ENCODE results near the gene XRCC4. TPM values are rescaled to one million over a fixed set of nuclear protein-coding genes. Genes with fewer than 3 reads are reported as not detected.

The XRCC4 gene
- total RNA-seq, 1 experiment from 2014 or later = 10.8 TPM

DNA sequence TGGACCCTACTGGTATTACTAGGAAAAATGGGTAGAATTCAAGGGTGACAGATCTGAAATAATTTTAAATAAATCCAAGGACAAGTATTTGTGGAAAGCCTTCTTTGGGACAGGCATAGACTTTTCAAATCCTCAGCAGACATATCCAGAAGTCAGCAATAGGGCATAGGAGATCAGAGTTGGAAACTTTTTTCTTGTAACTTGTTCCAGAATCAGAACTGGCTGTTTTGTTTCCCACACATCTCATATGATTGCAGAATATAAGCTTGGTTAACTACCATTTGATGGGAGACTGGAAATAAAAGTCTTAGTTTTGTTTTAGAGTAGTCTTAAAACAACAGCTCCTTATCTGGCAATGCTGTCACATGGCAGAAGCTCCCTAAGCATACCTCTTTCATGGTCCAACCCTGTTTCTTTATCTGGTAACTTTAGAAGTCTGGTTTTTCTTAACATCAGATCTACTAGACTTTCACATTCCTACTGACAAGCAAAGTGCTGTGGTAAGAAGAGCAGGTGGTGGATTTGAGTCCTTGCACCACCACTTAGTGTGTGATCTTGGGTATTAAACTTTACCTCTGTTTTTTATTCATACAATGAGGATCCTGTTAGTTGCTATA is 25.1 kb downstream of the XRCC4 start:
- Histone ChIP-seq H3K79me1 (ENCODE audit: insufficient read depth, low read depth, low read length, poor library complexity, severe bottlenecking) (no peaks in the 10 kb centered on the region), H4K5ac (ENCODE audit: insufficient read length, low read depth, low read length) (no peak overlapping the region), H3K27me3 (ENCODE audit: insufficient read depth, low read length) (no peaks in the 10 kb centered on the region), H2BK5ac (ENCODE audit: insufficient read length, low read length) (no peak overlapping the region), H2BK12ac (ENCODE audit: insufficient read length, low read depth, low read length) (no peak overlapping the region), H4K8ac (replicated peaks; ENCODE audit: insufficient read length, low read depth, low read length) (no peak overlapping the region), H3K4me1 (ENCODE audit: insufficient read depth, low read length) (peaks cover 3% of the 10 kb centered on the region; the same call in 1 of the 2 replicates), H3K79me2 (ENCODE audit: insufficient read depth, low read length) (no peaks in the 10 kb centered on the region), H3K4me2 (ENCODE audit: insufficient read depth, insufficient read length, low read length) (no peak overlapping the region), H2AK5ac (ENCODE audit: insufficient read length, low read length) (no peak overlapping the region), H3K9ac (ENCODE audit: extremely low read depth, insufficient read length, low read length) (no peak overlapping the region), H4K20me1 (ENCODE audit: control insufficient read depth, insufficient read depth, insufficient read length) (no peaks in the 10 kb centered on the region), H3K23ac (ENCODE audit: insufficient read length, low read depth, low read length) (no peak overlapping the region), H4K91ac (ENCODE audit: insufficient read length, low read depth, low read length) (no peak overlapping the region), H2BK15ac (ENCODE audit: low read depth, low read length) (no peak overlapping the region), H3K4ac (ENCODE audit: low read depth, low read length) (no peak overlapping the region), H3K18ac (ENCODE audit: insufficient read length, low read depth, low read length) (no peak overlapping the region), H2BK120ac (ENCODE audit: low read depth, low read length, poor library complexity, severe bottlenecking) (no peak overlapping the region), H3K23me2 (ENCODE audit: insufficient read length, low read depth, low read length, poor library complexity, severe bottlenecking) (no peaks in the 10 kb centered on the region), H3K9me3 (ENCODE audit: control insufficient read depth, low read depth, low read length) (no peaks in the 10 kb centered on the region), H3T11ph (ENCODE audit: low read length) (no peak overlapping the region), H2BK20ac (ENCODE audit: low read depth, low read length, poor library complexity, severe bottlenecking) (no peak overlapping the region), H3K27ac (ENCODE audit: insufficient read length, low read depth, low read length) (no peak overlapping the region), H3K56ac (ENCODE audit: insufficient read length, low read depth, low read length) (no peak overlapping the region), H3K14ac (ENCODE audit: insufficient read depth, low read length) (no peak overlapping the region), H2AFZ (ENCODE audit: low read length) (no peak overlapping the region)
- H3K4me3 Mint-ChIP-seq = no peak overlapping the region
- H3K27me3 Mint-ChIP-seq (ENCODE audit: low read depth) = no peaks in the 10 kb centered on the region
- DNase-seq = no peak
- H3K9me3 Mint-ChIP-seq = no peaks in the 10 kb centered on the region
- H3K36me3 Mint-ChIP-seq (ENCODE audit: insufficient read depth in 1 of 3, low read depth in 3 of 3) = no peaks in the 10 kb centered on the region
- no peak overlapping the region for H3K27ac Mint-ChIP-seq
- TF ChIP-seq, protein P1, sequence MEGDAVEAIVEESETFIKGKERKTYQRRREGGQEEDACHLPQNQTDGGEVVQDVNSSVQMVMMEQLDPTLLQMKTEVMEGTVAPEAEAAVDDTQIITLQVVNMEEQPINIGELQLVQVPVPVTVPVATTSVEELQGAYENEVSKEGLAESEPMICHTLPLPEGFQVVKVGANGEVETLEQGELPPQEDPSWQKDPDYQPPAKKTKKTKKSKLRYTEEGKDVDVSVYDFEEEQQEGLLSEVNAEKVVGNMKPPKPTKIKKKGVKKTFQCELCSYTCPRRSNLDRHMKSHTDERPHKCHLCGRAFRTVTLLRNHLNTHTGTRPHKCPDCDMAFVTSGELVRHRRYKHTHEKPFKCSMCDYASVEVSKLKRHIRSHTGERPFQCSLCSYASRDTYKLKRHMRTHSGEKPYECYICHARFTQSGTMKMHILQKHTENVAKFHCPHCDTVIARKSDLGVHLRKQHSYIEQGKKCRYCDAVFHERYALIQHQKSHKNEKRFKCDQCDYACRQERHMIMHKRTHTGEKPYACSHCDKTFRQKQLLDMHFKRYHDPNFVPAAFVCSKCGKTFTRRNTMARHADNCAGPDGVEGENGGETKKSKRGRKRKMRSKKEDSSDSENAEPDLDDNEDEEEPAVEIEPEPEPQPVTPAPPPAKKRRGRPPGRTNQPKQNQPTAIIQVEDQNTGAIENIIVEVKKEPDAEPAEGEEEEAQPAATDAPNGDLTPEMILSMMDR (conservative IDR thresholded peaks at IDR 0.05) = no peak
- H3K4me1 Mint-ChIP-seq = peaks cover 11% of the 10 kb centered on the region in 2 experiments
